Dendritic cell treated with granulocyte-macrophage colony-stimulating factor and Interleukin-4, amounts not matched to agents 40 ng/mL and 50 ng/mL, for 4 days (primary cell): ENCODE measurements around the gene RYR3.

ENCODE experiments used
- H3K27ac Mint-ChIP-seq: one replicate; pipeline ENCODE4 v1.8.0; 2022; ENCODE audit warnings: mild to moderate bottlenecking, mixed read lengths
- H3K27me3 Mint-ChIP-seq: one replicate; pipeline ENCODE4 v1.8.0; 2022; ENCODE audit warnings: mild to moderate bottlenecking, mixed read lengths
- H3K36me3 Mint-ChIP-seq: one replicate; pipeline ENCODE4 v1.8.0; 2022; ENCODE audit warnings: low read depth, mixed read lengths
- H3K4me1 Mint-ChIP-seq: one replicate; pipeline ENCODE4 v1.8.0; 2022; ENCODE audit warnings: low read depth, mixed read lengths
- H3K4me3 Mint-ChIP-seq: one replicate; pipeline ENCODE4 v1.8.0; 2022; ENCODE audit warnings: mild to moderate bottlenecking, moderate library complexity, mixed read lengths
- H3K9me3 Mint-ChIP-seq: one replicate; pipeline ENCODE4 v1.8.0; 2022; ENCODE audit warnings: mixed read lengths
- intact Hi-C: fragments of 100-400 bp; cut with micrococcal nuclease; formaldehyde crosslinking; loops from one replicate; pipeline ENCODE4 v1.15.0; 2022

The RYR3 gene

DNA sequence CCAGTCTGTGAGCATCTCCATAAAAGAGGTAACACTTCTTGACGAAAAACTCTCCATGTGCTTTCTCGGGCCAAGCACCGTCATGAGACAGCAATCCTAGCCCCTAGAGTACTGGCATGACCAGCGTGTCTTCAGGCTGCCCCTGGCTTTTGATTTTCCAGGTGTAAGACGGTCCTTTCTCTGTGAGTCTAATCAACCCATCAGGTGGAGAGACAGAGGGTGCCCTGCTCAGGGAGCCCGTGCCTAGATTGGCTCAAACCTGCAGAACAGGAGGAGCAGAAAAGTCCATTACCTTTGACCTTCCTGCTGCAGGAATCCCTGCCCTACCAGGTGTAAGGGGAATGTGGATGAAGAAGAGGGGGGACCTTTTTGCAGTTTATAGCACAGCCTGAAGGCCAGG lies 548.1 kb downstream of the RYR3 start:
- Mint-ChIP-seq H3K9me3 (no peaks in the 10 kb centered on the region), H3K27me3 (no peaks in the 10 kb centered on the region), H3K4me1 (no peaks in the 10 kb centered on the region)

DNA sequence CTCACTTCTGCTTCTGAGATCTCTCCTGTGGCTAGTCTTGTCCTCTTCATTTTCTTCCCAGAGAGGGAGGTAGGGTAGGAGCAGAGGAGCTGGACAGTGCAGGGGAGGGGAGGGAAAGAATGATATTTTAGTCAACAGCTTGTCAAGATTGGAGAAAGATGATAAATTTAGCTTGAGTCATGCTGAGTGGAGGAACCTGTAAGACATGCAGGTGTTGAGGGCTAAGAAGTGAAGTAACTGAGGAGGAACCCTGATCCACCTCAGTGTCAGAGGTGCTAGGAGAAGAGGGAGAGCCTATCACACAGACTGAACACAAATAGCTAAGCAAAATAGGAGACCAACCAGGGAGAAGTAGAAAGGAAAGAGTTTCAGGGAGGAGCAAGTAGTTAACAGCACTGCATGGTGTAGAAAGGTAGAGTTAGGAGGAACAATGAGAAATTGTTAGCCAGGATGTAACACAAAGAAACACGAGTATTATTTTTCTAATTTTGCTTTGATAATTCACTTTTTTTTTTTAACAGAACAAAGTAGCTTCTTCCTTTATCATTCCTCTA lies 549.3 kb downstream of the RYR3 start:
- Mint-ChIP-seq H3K9me3 (no peaks in the 10 kb centered on the region), H3K4me1 (no peaks in the 10 kb centered on the region), H3K27me3 (no peaks in the 10 kb centered on the region), H3K4me3 (no peak overlapping the region), H3K36me3 (peaks cover 6% of the 10 kb centered on the region), H3K27ac (no peak overlapping the region)
- intact Hi-C loops = no loop called here

More for the DNA sequence above, 548.1 kb downstream of the RYR3 start:
- H3K36me3 Mint-ChIP-seq = no peaks in the 10 kb centered on the region
- no peak overlapping the region for H3K27ac Mint-ChIP-seq
- intact Hi-C loops = no loop called here
- no peak overlapping the region for H3K4me3 Mint-ChIP-seq

- no peak overlapping the region for H3K27ac Mint-ChIP-seq
- H3K4me1 Mint-ChIP-seq = no peaks in the 10 kb centered on the region
- no peaks in the 10 kb centered on the region for H3K9me3 Mint-ChIP-seq
- intact Hi-C loops = no loop called here
- no peak overlapping the region for H3K4me3 Mint-ChIP-seq
- H3K27me3 Mint-ChIP-seq = no peaks in the 10 kb centered on the region
- H3K36me3 Mint-ChIP-seq = peaks cover 6% of the 10 kb centered on the region
These were observed 550.0 kb downstream of the RYR3 start for GRCh38 chr15:33860754-33861153.

- Mint-ChIP-seq H3K27me3 (no peaks in the 10 kb centered on the region), H3K4me3 (no peak overlapping the region), H3K4me1 (no peaks in the 10 kb centered on the region), H3K27ac (no peak overlapping the region), H3K36me3 (peaks cover 6% of the 10 kb centered on the region), H3K9me3 (no peaks in the 10 kb centered on the region)
- intact Hi-C loops = no loop called here
These were observed 553.8 kb downstream of the RYR3 start for GRCh38 chr15:33864360-33865075.

GRCh38 chr15:33865416-33865815 lies 554.6 kb downstream of the RYR3 start:
- Mint-ChIP-seq H3K9me3 (no peaks in the 10 kb centered on the region), H3K27me3 (no peaks in the 10 kb centered on the region), H3K27ac (no peak overlapping the region), H3K4me1 (no peaks in the 10 kb centered on the region), H3K36me3 (peaks cover 6% of the 10 kb centered on the region), H3K4me3 (no peak overlapping the region)
- intact Hi-C loops = no loop called here

- intact Hi-C loops = no loop called here
These were observed 555.5 kb downstream of the RYR3 start for GRCh38 chr15:33866101-33866737.

GRCh38 chr15:33871980-33872379 lies 561.2 kb downstream of the RYR3 start:
- intact Hi-C loops = no loop called here
- H3K27me3 Mint-ChIP-seq = no peaks in the 10 kb centered on the region
- H3K4me3 Mint-ChIP-seq = no peak overlapping the region
- H3K27ac Mint-ChIP-seq = no peak overlapping the region
- no peaks in the 10 kb centered on the region for H3K36me3 Mint-ChIP-seq
- no peaks in the 10 kb centered on the region for H3K9me3 Mint-ChIP-seq
- H3K4me1 Mint-ChIP-seq = no peaks in the 10 kb centered on the region

More at GRCh38 chr15:33866101-33866737, 555.5 kb downstream of the RYR3 start:
- Mint-ChIP-seq H3K27me3 (no peaks in the 10 kb centered on the region), H3K36me3 (peaks cover 6% of the 10 kb centered on the region), H3K4me3 (no peak overlapping the region), H3K9me3 (no peaks in the 10 kb centered on the region), H3K27ac (no peak overlapping the region), H3K4me1 (no peaks in the 10 kb centered on the region)

DNA sequence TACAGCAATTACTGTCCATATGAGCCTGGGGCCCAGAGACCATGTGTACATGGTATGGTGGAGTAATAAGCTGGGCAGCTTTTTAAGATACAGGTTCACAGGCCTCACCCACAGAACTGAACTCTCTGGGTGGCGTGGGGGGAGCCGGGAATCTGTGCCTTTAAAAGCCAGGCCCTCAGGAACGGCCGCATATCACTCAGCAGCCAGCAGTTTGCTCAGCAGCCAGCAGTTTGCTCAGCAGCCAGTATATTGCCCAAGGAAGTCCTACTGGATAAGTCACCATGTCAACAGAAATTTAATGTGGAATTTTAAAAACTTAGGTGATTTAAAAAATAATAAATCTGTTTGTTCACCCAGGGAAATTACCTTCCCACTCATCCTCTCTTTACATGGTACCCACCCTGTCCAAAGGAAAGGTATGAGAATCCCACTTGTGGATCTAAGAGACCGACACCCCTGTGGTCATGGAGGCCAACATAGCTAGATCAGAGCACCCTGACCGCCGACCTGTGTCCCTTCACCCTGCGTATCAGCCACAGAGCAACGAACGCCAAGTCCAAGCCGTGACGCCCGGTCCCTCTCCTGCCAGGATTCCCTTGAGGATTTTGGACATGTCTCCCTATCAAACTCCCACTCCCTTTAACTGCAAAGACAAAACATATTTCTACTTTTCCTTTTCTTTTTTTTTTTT lies 561.8 kb downstream of the RYR3 start:
- no peak overlapping the region for H3K27ac Mint-ChIP-seq
- intact Hi-C loops = no loop called here
- H3K4me1 Mint-ChIP-seq = no peaks in the 10 kb centered on the region
- no peaks in the 10 kb centered on the region for H3K9me3 Mint-ChIP-seq
- H3K4me3 Mint-ChIP-seq = no peak overlapping the region
- no peaks in the 10 kb centered on the region for H3K36me3 Mint-ChIP-seq
- no peaks in the 10 kb centered on the region for H3K27me3 Mint-ChIP-seq

GRCh38 chr15:33874156-33874555 lies 563.4 kb downstream of the RYR3 start:
- H3K9me3 Mint-ChIP-seq = no peaks in the 10 kb centered on the region
- H3K36me3 Mint-ChIP-seq = no peaks in the 10 kb centered on the region
- no peak overlapping the region for H3K4me3 Mint-ChIP-seq
- H3K27ac Mint-ChIP-seq = no peak overlapping the region
- intact Hi-C loops = no loop called here
- H3K4me1 Mint-ChIP-seq = no peaks in the 10 kb centered on the region
- no peaks in the 10 kb centered on the region for H3K27me3 Mint-ChIP-seq

GRCh38 chr15:33882921-33883320 lies 572.2 kb downstream of the RYR3 start:
- Mint-ChIP-seq H3K36me3 (no peaks in the 10 kb centered on the region), H3K9me3 (peaks cover 21% of the 10 kb centered on the region), H3K4me3 (no peak overlapping the region), H3K27me3 (no peaks in the 10 kb centered on the region), H3K4me1 (no peaks in the 10 kb centered on the region), H3K27ac (no peak overlapping the region)
- intact Hi-C loops = no loop called here

- H3K27me3 Mint-ChIP-seq = no peaks in the 10 kb centered on the region
- H3K36me3 Mint-ChIP-seq = no peaks in the 10 kb centered on the region
- peaks cover 21% of the 10 kb centered on the region for H3K9me3 Mint-ChIP-seq
- intact Hi-C loops = no loop called here
- no peak overlapping the region for H3K4me3 Mint-ChIP-seq
- H3K4me1 Mint-ChIP-seq = no peaks in the 10 kb centered on the region
- no peak overlapping the region for H3K27ac Mint-ChIP-seq
These were observed 577.4 kb downstream of the RYR3 start for GRCh38 chr15:33888176-33888575.

DNA sequence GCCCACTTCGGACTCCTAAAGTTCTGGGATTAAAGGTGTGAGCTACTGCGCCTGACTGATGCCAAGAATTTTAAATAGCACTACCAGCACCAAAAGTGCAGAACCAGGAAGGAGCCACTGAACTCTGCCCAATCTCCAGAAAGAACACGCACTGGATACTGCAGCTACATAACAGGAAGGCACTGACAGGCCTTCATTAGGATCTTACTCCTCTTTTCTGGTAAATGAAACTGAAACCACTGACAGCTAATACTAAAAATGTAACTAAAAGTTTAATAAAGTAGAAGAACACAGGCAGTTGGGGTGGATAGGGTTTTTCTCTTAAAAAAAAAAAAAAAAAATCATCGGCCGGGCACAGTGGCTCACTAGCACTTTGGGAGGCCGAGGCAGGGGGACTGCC lies 583.4 kb downstream of the RYR3 start:
- intact Hi-C loops = no loop called here
- no peak overlapping the region for H3K4me3 Mint-ChIP-seq
- no peaks in the 10 kb centered on the region for H3K27me3 Mint-ChIP-seq
- no peaks in the 10 kb centered on the region for H3K36me3 Mint-ChIP-seq
- no peaks in the 10 kb centered on the region for H3K9me3 Mint-ChIP-seq
- H3K27ac Mint-ChIP-seq = no peak overlapping the region
- H3K4me1 Mint-ChIP-seq = no peaks in the 10 kb centered on the region

DNA sequence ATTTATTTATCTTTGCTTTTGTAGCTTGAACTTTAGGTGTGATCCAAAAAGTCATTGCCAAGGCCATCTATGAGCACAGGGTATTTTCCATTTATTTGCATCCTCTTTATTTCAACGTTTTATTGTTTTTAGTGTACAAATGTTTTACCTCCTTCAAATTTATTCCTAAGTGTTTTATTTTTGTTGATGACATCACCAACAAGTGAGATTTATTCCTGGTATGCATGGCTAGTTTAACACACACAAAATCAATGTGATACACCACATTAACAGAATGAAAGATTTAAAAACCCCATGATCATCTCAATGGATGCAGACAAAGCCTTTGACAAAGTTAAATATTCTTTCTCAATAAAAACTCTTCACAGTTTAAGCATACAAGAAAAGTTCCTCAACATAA lies 591.3 kb downstream of the RYR3 start:
- H3K4me1 Mint-ChIP-seq = no peaks in the 10 kb centered on the region
- H3K27me3 Mint-ChIP-seq = no peaks in the 10 kb centered on the region
- no peaks in the 10 kb centered on the region for H3K36me3 Mint-ChIP-seq
- no peak overlapping the region for H3K27ac Mint-ChIP-seq
- intact Hi-C loops = no loop called here
- H3K9me3 Mint-ChIP-seq = no peaks in the 10 kb centered on the region
- H3K4me3 Mint-ChIP-seq = no peak overlapping the region

GRCh38 chr15:33903661-33904060 lies 592.9 kb downstream of the RYR3 start:
- Mint-ChIP-seq H3K4me3 (no peak overlapping the region), H3K36me3 (no peaks in the 10 kb centered on the region), H3K4me1 (no peaks in the 10 kb centered on the region), H3K27ac (no peak overlapping the region), H3K9me3 (no peaks in the 10 kb centered on the region), H3K27me3 (no peaks in the 10 kb centered on the region)
- intact Hi-C loops = no loop called here
